DLD1 (cell line): ENCODE measurements around the gene SLC16A13.

Experiments
- in situ Hi-C: cut with HindIII; loops from 2 replicates; pipeline ENCODE4 v1.10.0; 2017; ENCODE audit warnings: low sequenced_read_pairs

Gene SLC16A13

GRCh38 chr17:7011942-7012254, 23.9 kb upstream of the SLC16A13 start:
- in situ Hi-C loops: no loop called here

- in situ Hi-C loops: no loop called here
Measured at GRCh38 chr17:7014261-7014994, 21.4 kb upstream of the SLC16A13 start.

- in situ Hi-C loops: no loop called here
Measured at GRCh38 chr17:7014995-7015958, 20.5 kb upstream of the SLC16A13 start.

- in situ Hi-C loops: no loop called here
Measured at GRCh38 chr17:7016418-7016817, 19.4 kb upstream of the SLC16A13 start.

GRCh38 chr17:7016886-7017826, 18.7 kb upstream of the SLC16A13 start:
- in situ Hi-C loops: no loop called here

GRCh38 chr17:7017827-7018200, 18.0 kb upstream of the SLC16A13 start:
- in situ Hi-C loops: no loop called here

- in situ Hi-C loops: no loop called here
Measured at GRCh38 chr17:7018331-7018964, 17.4 kb upstream of the SLC16A13 start.

- in situ Hi-C loops: no loop called here
Measured at GRCh38 chr17:7019367-7019766, 16.4 kb upstream of the SLC16A13 start.

GRCh38 chr17:7019839-7020519, 15.8 kb upstream of the SLC16A13 start:
- in situ Hi-C loops: no loop called here

GRCh38 chr17:7020894-7021664, 14.7 kb upstream of the SLC16A13 start:
- in situ Hi-C loops: no loop called here

GRCh38 chr17:7021993-7022778, 13.6 kb upstream of the SLC16A13 start:
- in situ Hi-C loops: no loop called here

GRCh38 chr17:7022781-7023571, 12.8 kb upstream of the SLC16A13 start, which contains the start of gene BCL6B:
Gene BCL6B (plus strand): TSS chr17:7023050. CDS start chr17:7023672, 622 bp downstream.
- in situ Hi-C loops: no loop called here

- in situ Hi-C loops: no loop called here
Measured at GRCh38 chr17:7023576-7024401, 12.0 kb upstream of the SLC16A13 start.

GRCh38 chr17:7024402-7024785, 11.4 kb upstream of the SLC16A13 start:
- in situ Hi-C loops: no loop called here

- in situ Hi-C loops: no loop called here
Measured at GRCh38 chr17:7025245-7025644, 10.6 kb upstream of the SLC16A13 start.

- in situ Hi-C loops: no loop called here
Measured at GRCh38 chr17:7026471-7027115, 9.2 kb upstream of the SLC16A13 start.
